Esophagus squamous epithelium (tissue), 5 donors: ENCODE data around the gene CBLB. TPM values are rescaled to one million over a fixed set of nuclear protein-coding genes. Genes with fewer than 3 reads are reported as not detected.

ENCODE experiments used
- DNase-seq: peaks from one replicate; lab custom pipeline; 2025; lab: John Stamatoyannopoulos, UW
- H3K27ac ChIP-seq, 4 donors: fragments of 200-600 bp; sonication (generic); one replicate each; pipeline ENCODE4 v1.5.1; 2016 to 2019; ENCODE audit warnings: mild to moderate bottlenecking in 1 of 4
- H3K27me3 ChIP-seq, 4 donors: fragments of 200-600 bp; sonication (generic); 1 replicate in 3 of 4; 2 replicates in 1 of 4; pipeline versions ENCODE4 v1.5.1 to v1.6.0; 2017 to 2021; ENCODE audit warnings: antibody characterized with exemption in 1 of 4
- H3K36me3 ChIP-seq, 3 donors: fragments of 200-600 bp; sonication (generic); one replicate each; pipeline ENCODE4 v1.5.1; 2016 to 2019
- H3K4me1 ChIP-seq, 3 donors: fragments of 200-600 bp; sonication (generic); one replicate each; pipeline ENCODE4 v1.5.1; 2017 to 2019
- H3K4me3 ChIP-seq, 4 donors: fragments of 200-600 bp; sonication (generic); 1 replicate in 3 of 4; 2 replicates in 1 of 4; pipeline ENCODE4 v1.5.1; 2016 to 2019; ENCODE audit warnings: mild to moderate bottlenecking in 2 of 4, moderate library complexity in 1 of 4
- H3K9me3 ChIP-seq, 3 donors: fragments of 200-600 bp; sonication (generic); one replicate each; pipeline ENCODE4 v1.5.1; 2016 to 2019
- POLR2A ChIP-seq, 4 donors: fragments of 450-650 bp; IDR thresholded peaks; one replicate each; pipeline ENCODE4 v1.6.1; 2017; ENCODE audit warnings: antibody characterized with exemption in 4 of 4, mild to moderate bottlenecking in 4 of 4, moderate library complexity in 3 of 4
- WGBS, 2 donors: methylation state at CpG; one replicate each; pipeline ENCODE4 v1.1.5; 2018; 5-methylcytosine and 5-hydroxymethylcytosine counted together
- intact Hi-C: fragments of 100-400 bp; cut with DNase I; formaldehyde crosslinking; loops from one replicate; pipeline ENCODE4 v1.15.0; 2022
- total RNA-seq, 4 donors: library from RNA; depleted of rRNA; stranded (reverse); fragments of >200 nt; gene quantifications; one replicate each; pipeline ENCODE4 v1.1.0, GENCODE V29; 2016
- TF ChIP-seq, protein P1 (sequence below), 6 experiments: fragments of 450-650 bp in 4 of 6; fragments of 200-600 bp in 2 of 6; sonication (generic) in 2 of 6; IDR thresholded peaks; one replicate each; pipeline ENCODE4 v1.5.1; 2016 to 2019; ENCODE audit warnings: antibody characterized with exemption in 6 of 6, mild to moderate bottlenecking in 4 of 6, moderate library complexity in 4 of 6
- donor health status: DM: yes; HTN: yes; CAD: no.

The CBLB gene
- total RNA-seq, 4 donors from 2014 or later, result 6.7 to 29.4 (median 19.6) TPM

DNA sequence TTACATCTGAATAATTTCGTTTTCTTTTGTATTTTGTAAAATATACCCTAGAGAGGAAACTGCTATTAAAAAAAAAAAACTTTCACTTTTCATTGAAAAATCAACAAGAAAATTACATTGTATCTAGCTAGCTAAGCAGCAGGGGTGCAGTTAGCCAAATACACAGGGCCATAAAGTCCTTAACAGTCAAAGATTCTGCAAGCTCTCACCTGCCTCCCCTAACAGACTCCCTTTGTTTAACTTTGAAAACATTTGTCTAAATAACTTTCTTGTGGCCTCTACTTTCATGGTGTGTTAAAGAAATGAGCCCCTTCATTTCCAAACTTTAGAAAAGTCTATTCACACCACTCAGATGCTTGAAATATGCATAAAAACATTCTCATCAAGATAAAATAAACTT is 23.3 kb downstream of the CBLB start:
- H3K4me1 ChIP-seq, result peaks cover 0 to 42% (median 15%) of the 10 kb centered on the region in 3 donors
- H3K4me3 ChIP-seq, result no peak overlapping the region
- H3K27ac ChIP-seq, result peak overlapping the region in 2 of 4 donors; percentile 23 to 25
- H3K36me3 ChIP-seq, result peaks cover 0 to 1% (median 0%) of the 10 kb centered on the region in 3 donors
- no peak for DNase-seq
- intact Hi-C loops, result no loop called here
- WGBS, 2 donors, result 33 to 50% methylated on average over 1 of the region's 1 CpG
- no peaks in the 10 kb centered on the region for H3K9me3 ChIP-seq
- TF ChIP-seq, protein P1, sequence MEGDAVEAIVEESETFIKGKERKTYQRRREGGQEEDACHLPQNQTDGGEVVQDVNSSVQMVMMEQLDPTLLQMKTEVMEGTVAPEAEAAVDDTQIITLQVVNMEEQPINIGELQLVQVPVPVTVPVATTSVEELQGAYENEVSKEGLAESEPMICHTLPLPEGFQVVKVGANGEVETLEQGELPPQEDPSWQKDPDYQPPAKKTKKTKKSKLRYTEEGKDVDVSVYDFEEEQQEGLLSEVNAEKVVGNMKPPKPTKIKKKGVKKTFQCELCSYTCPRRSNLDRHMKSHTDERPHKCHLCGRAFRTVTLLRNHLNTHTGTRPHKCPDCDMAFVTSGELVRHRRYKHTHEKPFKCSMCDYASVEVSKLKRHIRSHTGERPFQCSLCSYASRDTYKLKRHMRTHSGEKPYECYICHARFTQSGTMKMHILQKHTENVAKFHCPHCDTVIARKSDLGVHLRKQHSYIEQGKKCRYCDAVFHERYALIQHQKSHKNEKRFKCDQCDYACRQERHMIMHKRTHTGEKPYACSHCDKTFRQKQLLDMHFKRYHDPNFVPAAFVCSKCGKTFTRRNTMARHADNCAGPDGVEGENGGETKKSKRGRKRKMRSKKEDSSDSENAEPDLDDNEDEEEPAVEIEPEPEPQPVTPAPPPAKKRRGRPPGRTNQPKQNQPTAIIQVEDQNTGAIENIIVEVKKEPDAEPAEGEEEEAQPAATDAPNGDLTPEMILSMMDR (IDR thresholded peaks at IDR 0.05), result no peak
- TF ChIP-seq POLR2A (IDR thresholded peaks at IDR 0.05), result no peak
- H3K27me3 ChIP-seq, result no peaks in the 10 kb centered on the region

DNA sequence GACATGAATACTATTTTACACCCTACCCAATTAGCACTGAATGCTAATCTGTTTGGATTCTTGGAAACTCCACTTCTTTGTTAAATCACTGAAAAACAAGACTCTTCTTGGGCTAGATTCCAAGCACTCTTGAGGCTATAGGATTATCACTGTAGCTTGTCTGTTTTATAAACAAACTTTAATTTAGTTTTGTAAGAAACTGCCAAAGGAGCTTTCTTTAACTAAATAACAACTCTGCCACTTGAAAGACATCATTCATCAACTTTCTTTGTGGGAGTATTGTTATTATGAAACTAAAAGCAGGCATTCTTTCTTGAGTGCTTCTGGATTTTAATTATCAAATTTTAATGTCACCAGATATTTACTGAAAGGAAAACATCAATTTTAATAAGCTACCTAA is 24.1 kb downstream of the CBLB start:
- TF ChIP-seq POLR2A (IDR thresholded peaks at IDR 0.05), result no peak
- TF ChIP-seq, protein P1 (IDR thresholded peaks at IDR 0.05), result no peak
- DNase-seq, result no peak
- intact Hi-C loops, result no loop called here
- no peaks in the 10 kb centered on the region for H3K27me3 ChIP-seq
- no peaks in the 10 kb centered on the region for H3K9me3 ChIP-seq
- H3K27ac ChIP-seq, result peak overlapping the region in 2 of 4 donors; percentile 7 to 60
- H3K36me3 ChIP-seq, result no peaks in the 10 kb centered on the region
- H3K4me1 ChIP-seq, result peaks cover 0 to 42% (median 15%) of the 10 kb centered on the region in 3 donors
- H3K4me3 ChIP-seq, result no peak overlapping the region

DNA sequence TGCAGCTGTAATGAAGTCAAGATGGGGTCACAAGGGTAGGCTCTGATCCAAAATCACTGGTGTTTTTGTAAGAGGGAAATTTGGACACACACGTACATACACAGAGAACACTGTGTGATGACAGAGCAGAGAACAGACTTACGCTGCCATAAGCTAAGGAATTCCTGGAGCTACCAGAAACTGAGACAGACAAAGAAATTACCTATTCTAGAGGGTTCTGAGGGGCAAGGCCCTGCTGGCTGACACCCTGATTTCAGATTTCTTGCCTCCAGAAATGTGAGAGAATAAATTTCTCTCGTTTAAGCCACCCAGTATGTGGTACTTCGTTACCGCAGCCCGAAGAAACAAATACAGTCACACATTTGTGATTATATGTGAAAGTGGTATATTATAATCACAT is 24.8 kb downstream of the CBLB start:
- DNase-seq, result no peak

DNA sequence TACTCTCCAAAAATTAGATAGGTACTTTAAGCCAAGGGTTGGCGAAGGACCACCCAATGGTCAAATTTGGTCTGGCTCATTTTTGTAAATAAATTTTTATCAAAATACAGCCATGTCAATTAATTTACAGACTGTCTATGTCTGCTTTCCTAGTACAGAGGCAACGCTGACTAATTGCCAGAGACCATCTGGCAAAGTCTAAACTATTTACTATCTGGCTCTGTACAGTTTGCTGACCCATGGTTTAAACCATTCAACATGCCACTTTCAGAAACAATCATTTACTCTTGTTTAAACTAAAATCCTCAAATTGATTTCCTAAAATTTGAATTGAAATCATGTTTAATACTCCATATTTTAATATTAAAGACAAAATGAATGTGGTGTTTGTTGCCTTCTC is 25.9 kb downstream of the CBLB start:
- whole genome bisulfite sequencing, 2 donors, result 75 to 95% methylated on average over 2 of the region's 2 CpGs
- no peak overlapping the region for H3K27ac ChIP-seq
- H3K4me3 ChIP-seq, result no peak overlapping the region
- H3K9me3 ChIP-seq, result no peaks in the 10 kb centered on the region
- no peaks in the 10 kb centered on the region for H3K36me3 ChIP-seq
- H3K27me3 ChIP-seq, result no peaks in the 10 kb centered on the region
- intact Hi-C loops, result no loop called here
- TF ChIP-seq POLR2A (IDR thresholded peaks at IDR 0.05), result no peak
- TF ChIP-seq, protein P1 (IDR thresholded peaks at IDR 0.05), result no peak
- DNase-seq, result no peak
- H3K4me1 ChIP-seq, result peaks cover 0 to 40% (median 14%) of the 10 kb centered on the region in 3 donors

More for the DNA sequence above, 24.8 kb downstream of the CBLB start:
- WGBS, 2 donors, result 65 to 75% methylated on average over 6 of the region's 6 CpGs
- no peak for TF ChIP-seq POLR2A (IDR thresholded peaks at IDR 0.05)
- TF ChIP-seq, protein P1 (IDR thresholded peaks at IDR 0.05), result no peak
- peaks cover 0 to 42% (median 15%) of the 10 kb centered on the region in 3 donors for H3K4me1 ChIP-seq
- intact Hi-C loops, result no loop called here
- H3K36me3 ChIP-seq, result no peaks in the 10 kb centered on the region
- H3K27me3 ChIP-seq, result no peaks in the 10 kb centered on the region
- no peak overlapping the region for H3K4me3 ChIP-seq
- no peaks in the 10 kb centered on the region for H3K9me3 ChIP-seq
- peak overlapping the region in 3 of 4 donors; percentile 17 to 68 (median 60) for H3K27ac ChIP-seq

DNA sequence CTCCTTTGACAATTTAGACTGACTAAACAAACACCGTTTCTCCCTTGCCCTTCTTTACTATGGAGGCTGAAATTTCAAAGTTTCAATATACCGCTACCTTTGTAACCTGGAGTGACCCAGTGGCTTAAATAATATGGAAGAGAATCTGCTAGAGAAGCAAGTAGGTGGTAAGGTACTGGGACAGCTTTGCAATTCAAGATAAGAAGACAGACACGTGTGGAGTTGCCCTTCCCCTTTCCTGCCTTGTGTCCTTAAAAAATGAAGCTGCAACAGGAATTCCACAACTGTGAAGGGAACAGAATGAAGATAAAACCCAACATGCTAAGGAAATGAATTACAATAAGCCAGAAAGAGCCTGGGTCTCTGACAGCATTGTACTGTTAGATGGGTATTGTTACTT is 26.4 kb downstream of the CBLB start:
- peaks cover 0 to 37% (median 11%) of the 10 kb centered on the region in 3 donors for H3K4me1 ChIP-seq

More for the DNA sequence above, 26.4 kb downstream of the CBLB start:
- H3K36me3 ChIP-seq, result no peaks in the 10 kb centered on the region
- TF ChIP-seq, protein P1 (IDR thresholded peaks at IDR 0.05), result no peak
- no peak for TF ChIP-seq POLR2A (IDR thresholded peaks at IDR 0.05)
- no peaks in the 10 kb centered on the region for H3K27me3 ChIP-seq
- 85 to 92% methylated on average over 3 of the region's 3 CpGs for WGBS, 2 donors
- intact Hi-C loops, result no loop called here
- no peaks in the 10 kb centered on the region for H3K9me3 ChIP-seq
- no peak for DNase-seq
- no peak overlapping the region for H3K27ac ChIP-seq
- no peak overlapping the region for H3K4me3 ChIP-seq
